Measurements from ENCODE around the gene DDR2.
"Not testable (repeated sequence)": the region's sequence is repeated elsewhere in the genome, so short reads cannot be mapped to it uniquely, and the experiment has no call there.

The DDR2 gene

GRCh38 chr1:162753001-162753658 is 120.9 kb downstream of the DDR2 start:
- DNase-seq (ENCODE audit: low read depth, low spot score): no peak
- Histone ChIP-seq H3K4me1 (ENCODE audit: control insufficient read depth, insufficient read depth, low read length) (no peaks in the 10 kb centered on the region), H3K36me3 (ENCODE audit: control insufficient read depth, insufficient read depth, low read length) (no peaks in the 10 kb centered on the region), H3K27ac (ENCODE audit: low read length) (no peak overlapping the region), H3K4me3 (ENCODE audit: low read length) (no peak overlapping the region), H3K27me3 (ENCODE audit: control insufficient read depth, insufficient read depth, low read length) (no peaks in the 10 kb centered on the region), H3K9me3 (ENCODE audit: control insufficient read depth, insufficient read depth, low read length) (no peaks in the 10 kb centered on the region)
- WGBS (ENCODE audit: insufficient coverage, insufficient read length): no CpG with 5 or more reads among the region's 1 CpG

GRCh38 chr1:162753998-162754585 is 121.8 kb downstream of the DDR2 start:
- H3K9me3 ChIP-seq (ENCODE audit: control insufficient read depth, insufficient read depth, low read length): no peaks in the 10 kb centered on the region
- no peak overlapping the region for H3K4me3 ChIP-seq (ENCODE audit: low read length)
- no peak for DNase-seq (ENCODE audit: low read depth, low spot score)
- no peak overlapping the region for H3K27ac ChIP-seq (ENCODE audit: low read length)
- no peaks in the 10 kb centered on the region for H3K4me1 ChIP-seq (ENCODE audit: control insufficient read depth, insufficient read depth, low read length)
- no CpG with 5 or more reads among the region's 1 CpG for WGBS (ENCODE audit: insufficient coverage, insufficient read length)
- H3K27me3 ChIP-seq (ENCODE audit: control insufficient read depth, insufficient read depth, low read length): no peaks in the 10 kb centered on the region
- no peaks in the 10 kb centered on the region for H3K36me3 ChIP-seq (ENCODE audit: control insufficient read depth, insufficient read depth, low read length)

GRCh38 chr1:162755306-162755705 is 123.0 kb downstream of the DDR2 start:
- WGBS (ENCODE audit: insufficient coverage, insufficient read length): no CpG with 5 or more reads among the region's 3 CpGs
- H3K4me1 ChIP-seq (ENCODE audit: control insufficient read depth, insufficient read depth, low read length): no peaks in the 10 kb centered on the region
- DNase-seq (ENCODE audit: low read depth, low spot score): no peak

GRCh38 chr1:162756523-162756922 is 124.3 kb downstream of the DDR2 start:
- DNase-seq (ENCODE audit: low read depth, low spot score): no peak

More at GRCh38 chr1:162755306-162755705, 123.0 kb downstream of the DDR2 start:
- H3K27me3 ChIP-seq (ENCODE audit: control insufficient read depth, insufficient read depth, low read length): no peaks in the 10 kb centered on the region
- H3K36me3 ChIP-seq (ENCODE audit: control insufficient read depth, insufficient read depth, low read length): no peaks in the 10 kb centered on the region
- no peak overlapping the region for H3K27ac ChIP-seq (ENCODE audit: low read length)
- H3K4me3 ChIP-seq (ENCODE audit: low read length): no peak overlapping the region
- no peaks in the 10 kb centered on the region for H3K9me3 ChIP-seq (ENCODE audit: control insufficient read depth, insufficient read depth, low read length)

GRCh38 chr1:162757476-162757875 is 125.2 kb downstream of the DDR2 start:
- Histone ChIP-seq H3K27ac (ENCODE audit: low read length) (no peak overlapping the region), H3K36me3 (ENCODE audit: control insufficient read depth, insufficient read depth, low read length) (no peaks in the 10 kb centered on the region), H3K4me3 (ENCODE audit: low read length) (no peak overlapping the region), H3K9me3 (ENCODE audit: control insufficient read depth, insufficient read depth, low read length) (no peaks in the 10 kb centered on the region), H3K27me3 (ENCODE audit: control insufficient read depth, insufficient read depth, low read length) (no peaks in the 10 kb centered on the region), H3K4me1 (ENCODE audit: control insufficient read depth, insufficient read depth, low read length) (no peaks in the 10 kb centered on the region)
- no CpG with 5 or more reads among the region's 1 CpG for WGBS (ENCODE audit: insufficient coverage, insufficient read length)
- DNase-seq (ENCODE audit: low read depth, low spot score): no peak

More at GRCh38 chr1:162756523-162756922, 124.3 kb downstream of the DDR2 start:
- no peak overlapping the region for H3K4me3 ChIP-seq (ENCODE audit: low read length)
- H3K36me3 ChIP-seq (ENCODE audit: control insufficient read depth, insufficient read depth, low read length): no peaks in the 10 kb centered on the region
- no peaks in the 10 kb centered on the region for H3K9me3 ChIP-seq (ENCODE audit: control insufficient read depth, insufficient read depth, low read length)
- WGBS (ENCODE audit: insufficient coverage, insufficient read length): no CpG with 5 or more reads among the region's 5 CpGs
- H3K4me1 ChIP-seq (ENCODE audit: control insufficient read depth, insufficient read depth, low read length): no peaks in the 10 kb centered on the region
- no peak overlapping the region for H3K27ac ChIP-seq (ENCODE audit: low read length)
- no peaks in the 10 kb centered on the region for H3K27me3 ChIP-seq (ENCODE audit: control insufficient read depth, insufficient read depth, low read length)

GRCh38 chr1:162765788-162766187 is 133.5 kb downstream of the DDR2 start:
- Histone ChIP-seq H3K27ac (ENCODE audit: low read length) (no peak overlapping the region), H3K4me1 (ENCODE audit: control insufficient read depth, insufficient read depth, low read length) (no peaks in the 10 kb centered on the region), H3K27me3 (ENCODE audit: control insufficient read depth, insufficient read depth, low read length) (no peaks in the 10 kb centered on the region), H3K4me3 (ENCODE audit: low read length) (no peak overlapping the region), H3K36me3 (ENCODE audit: control insufficient read depth, insufficient read depth, low read length) (no peaks in the 10 kb centered on the region), H3K9me3 (ENCODE audit: control insufficient read depth, insufficient read depth, low read length) (no peaks in the 10 kb centered on the region; the same call in 1 of the 2 replicates)
- no CpG with 5 or more reads among the region's 1 CpG for WGBS (ENCODE audit: insufficient coverage, insufficient read length)
- DNase-seq (ENCODE audit: low read depth, low spot score): no peak

- H3K9me3 ChIP-seq (ENCODE audit: control insufficient read depth, insufficient read depth, low read length): no peaks in the 10 kb centered on the region; the same call in 1 of the 2 replicates
- H3K4me1 ChIP-seq (ENCODE audit: control insufficient read depth, insufficient read depth, low read length): no peaks in the 10 kb centered on the region
- no peak overlapping the region for H3K27ac ChIP-seq (ENCODE audit: low read length)
- H3K36me3 ChIP-seq (ENCODE audit: control insufficient read depth, insufficient read depth, low read length): no peaks in the 10 kb centered on the region
- H3K4me3 ChIP-seq (ENCODE audit: low read length): no peak overlapping the region
- no CpG with 5 or more reads among the region's 4 CpGs for WGBS (ENCODE audit: insufficient coverage, insufficient read length)
- DNase-seq (ENCODE audit: low read depth, low spot score): no peak
- no peaks in the 10 kb centered on the region for H3K27me3 ChIP-seq (ENCODE audit: control insufficient read depth, insufficient read depth, low read length)
Measured at GRCh38 chr1:162772571-162773154, 140.4 kb downstream of the DDR2 start.

GRCh38 chr1:162774007-162774406 is 141.7 kb downstream of the DDR2 start:
- no peak overlapping the region for H3K4me3 ChIP-seq (ENCODE audit: low read length)
- no peaks in the 10 kb centered on the region for H3K4me1 ChIP-seq (ENCODE audit: control insufficient read depth, insufficient read depth, low read length)
- no peak overlapping the region for H3K27ac ChIP-seq (ENCODE audit: low read length)
- DNase-seq (ENCODE audit: low read depth, low spot score): no peak
- no peaks in the 10 kb centered on the region for H3K36me3 ChIP-seq (ENCODE audit: control insufficient read depth, insufficient read depth, low read length)
- H3K9me3 ChIP-seq (ENCODE audit: control insufficient read depth, insufficient read depth, low read length): no peaks in the 10 kb centered on the region; the same call in 1 of the 2 replicates
- no peaks in the 10 kb centered on the region for H3K27me3 ChIP-seq (ENCODE audit: control insufficient read depth, insufficient read depth, low read length)

- Histone ChIP-seq H3K36me3 (ENCODE audit: control insufficient read depth, insufficient read depth, low read length) (no peaks in the 10 kb centered on the region), H3K4me1 (ENCODE audit: control insufficient read depth, insufficient read depth, low read length) (no peaks in the 10 kb centered on the region), H3K27me3 (ENCODE audit: control insufficient read depth, insufficient read depth, low read length) (no peaks in the 10 kb centered on the region), H3K9me3 (ENCODE audit: control insufficient read depth, insufficient read depth, low read length) (no peaks in the 10 kb centered on the region), H3K27ac (ENCODE audit: low read length) (no peak overlapping the region), H3K4me3 (ENCODE audit: low read length) (no peak overlapping the region)
- DNase-seq (ENCODE audit: low read depth, low spot score): no peak
- WGBS (ENCODE audit: insufficient coverage, insufficient read length): no CpG with 5 or more reads among the region's 1 CpG
Measured at GRCh38 chr1:162779043-162779442, 146.8 kb downstream of the DDR2 start.

- Histone ChIP-seq H3K4me1 (ENCODE audit: control insufficient read depth, insufficient read depth, low read length) (no peaks in the 10 kb centered on the region), H3K4me3 (ENCODE audit: low read length) (no peak overlapping the region), H3K9me3 (ENCODE audit: control insufficient read depth, insufficient read depth, low read length) (no peaks in the 10 kb centered on the region), H3K27me3 (ENCODE audit: control insufficient read depth, insufficient read depth, low read length) (no peaks in the 10 kb centered on the region), H3K36me3 (ENCODE audit: control insufficient read depth, insufficient read depth, low read length) (no peaks in the 10 kb centered on the region), H3K27ac (ENCODE audit: low read length) (no peak overlapping the region)
- DNase-seq (ENCODE audit: low read depth, low spot score): no peak
Measured at GRCh38 chr1:162782671-162783070, 150.4 kb downstream of the DDR2 start.

- not testable (repeated sequence) for H3K4me1 ChIP-seq (ENCODE audit: control insufficient read depth, insufficient read depth, low read length); H3K9me3 ChIP-seq (ENCODE audit: control insufficient read depth, insufficient read depth, low read length); DNase-seq (ENCODE audit: low read depth, low spot score); H3K27me3 ChIP-seq (ENCODE audit: control insufficient read depth, insufficient read depth, low read length); H3K4me3 ChIP-seq (ENCODE audit: low read length); H3K27ac ChIP-seq (ENCODE audit: low read length); H3K36me3 ChIP-seq (ENCODE audit: control insufficient read depth, insufficient read depth, low read length)
- WGBS (ENCODE audit: insufficient coverage, insufficient read length): no CpG with 5 or more reads among the region's 1 CpG
Measured at GRCh38 chr1:162784926-162785325, 152.7 kb downstream of the DDR2 start.

All from iPS DF 6.9 (cell line).